Mesothelial cell of epicardium (in vitro differentiated cells): Measurements from ENCODE around the gene MOB3A. TPM values are rescaled to one million over a fixed set of nuclear protein-coding genes. Genes with fewer than 3 reads are reported as not detected.

Source experiments
- DNase-seq, 2 experiments: peaks; one replicate each; pipeline ENCODE4 v3.0.0; 2021; ENCODE audit warnings: low spot score in 2 of 2; ENCODE audit not compliant: unreplicated experiment in 2 of 2
- H3K27ac Mint-ChIP-seq: 2 replicates; pipeline ENCODE4 v1.8.0; 2021; ENCODE audit warnings: mixed read lengths
- H3K27me3 Mint-ChIP-seq: 2 replicates; pipeline ENCODE4 v1.8.0; 2021; ENCODE audit warnings: low read depth, mixed read lengths
- H3K36me3 Mint-ChIP-seq: 2 replicates; pipeline ENCODE4 v1.8.0; 2021; ENCODE audit warnings: mixed read lengths
- H3K4me1 Mint-ChIP-seq: 2 replicates; pipeline ENCODE4 v1.8.0; 2021; ENCODE audit warnings: mixed read lengths
- H3K4me3 Mint-ChIP-seq: 2 replicates; pipeline ENCODE4 v1.8.0; 2021; ENCODE audit warnings: mild to moderate bottlenecking, moderate library complexity, mixed read lengths
- H3K9me3 Mint-ChIP-seq: 2 replicates; pipeline ENCODE4 v1.8.0; 2021; ENCODE audit warnings: mixed read lengths
- CTCF ChIP-seq: fragments of 200-600 bp; sonication (generic); IDR thresholded peaks from one replicate; pipeline ENCODE4 v1.5.0; 2021; ENCODE audit warnings: antibody characterized with exemption; ENCODE audit not compliant: unreplicated experiment
- total RNA-seq: library from RNA; stranded (reverse); gene quantifications from 3 replicates; pipeline ENCODE4 v1.2.1, GENCODE V29; 2021

Gene MOB3A
- total RNA-seq, 1 donor from 2014 or later, result 34.7 TPM

DNA sequence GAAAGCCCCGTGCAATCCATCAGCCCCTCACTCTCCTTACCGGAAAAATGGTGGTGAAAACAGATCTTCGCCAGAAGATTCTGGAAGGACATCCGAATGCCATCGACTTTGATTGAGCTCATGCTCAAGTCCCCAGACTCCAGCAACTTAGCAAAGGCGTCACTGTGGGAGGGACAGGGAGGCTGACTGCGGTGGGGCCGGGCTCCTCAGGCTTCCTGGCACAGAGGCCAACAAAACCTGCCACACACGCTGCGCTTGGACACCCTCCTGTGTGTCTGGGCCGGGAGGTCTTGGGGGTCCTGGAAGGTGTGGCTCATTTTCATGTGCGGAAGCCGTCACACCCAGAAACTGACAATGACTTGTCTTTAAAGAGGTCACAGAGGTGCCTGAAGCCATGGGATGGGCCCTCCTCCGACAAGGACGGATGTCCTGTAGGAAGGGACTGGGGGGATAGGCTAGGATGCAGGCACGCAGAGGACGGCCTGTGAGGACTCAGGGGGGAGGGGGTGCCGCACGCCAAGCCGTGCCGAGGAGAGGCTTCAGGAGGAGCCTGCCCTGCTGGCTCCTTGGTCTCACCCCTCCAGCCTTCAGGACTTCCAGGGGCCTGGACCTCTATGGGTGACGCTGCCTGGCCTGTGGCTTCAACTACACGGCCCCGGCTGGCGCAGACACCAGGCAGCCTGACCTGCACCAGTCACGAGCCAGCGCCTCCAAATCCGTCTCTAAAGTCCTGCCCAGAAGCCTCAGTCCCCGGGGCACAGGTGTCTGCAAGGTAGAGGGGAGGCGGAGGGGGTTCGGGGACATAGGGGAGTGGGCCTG is 13.1 kb upstream of the MOB3A start:
- no peak for DNase-seq
- peaks cover 52% of the 10 kb centered on the region for H3K36me3 Mint-ChIP-seq
- TF ChIP-seq CTCF, result no peak
- H3K27ac Mint-ChIP-seq, result no peak overlapping the region
- H3K4me3 Mint-ChIP-seq, result no peak overlapping the region
- H3K9me3 Mint-ChIP-seq, result no peaks in the 10 kb centered on the region
- no peaks in the 10 kb centered on the region for H3K4me1 Mint-ChIP-seq
- no peaks in the 10 kb centered on the region for H3K27me3 Mint-ChIP-seq

DNA sequence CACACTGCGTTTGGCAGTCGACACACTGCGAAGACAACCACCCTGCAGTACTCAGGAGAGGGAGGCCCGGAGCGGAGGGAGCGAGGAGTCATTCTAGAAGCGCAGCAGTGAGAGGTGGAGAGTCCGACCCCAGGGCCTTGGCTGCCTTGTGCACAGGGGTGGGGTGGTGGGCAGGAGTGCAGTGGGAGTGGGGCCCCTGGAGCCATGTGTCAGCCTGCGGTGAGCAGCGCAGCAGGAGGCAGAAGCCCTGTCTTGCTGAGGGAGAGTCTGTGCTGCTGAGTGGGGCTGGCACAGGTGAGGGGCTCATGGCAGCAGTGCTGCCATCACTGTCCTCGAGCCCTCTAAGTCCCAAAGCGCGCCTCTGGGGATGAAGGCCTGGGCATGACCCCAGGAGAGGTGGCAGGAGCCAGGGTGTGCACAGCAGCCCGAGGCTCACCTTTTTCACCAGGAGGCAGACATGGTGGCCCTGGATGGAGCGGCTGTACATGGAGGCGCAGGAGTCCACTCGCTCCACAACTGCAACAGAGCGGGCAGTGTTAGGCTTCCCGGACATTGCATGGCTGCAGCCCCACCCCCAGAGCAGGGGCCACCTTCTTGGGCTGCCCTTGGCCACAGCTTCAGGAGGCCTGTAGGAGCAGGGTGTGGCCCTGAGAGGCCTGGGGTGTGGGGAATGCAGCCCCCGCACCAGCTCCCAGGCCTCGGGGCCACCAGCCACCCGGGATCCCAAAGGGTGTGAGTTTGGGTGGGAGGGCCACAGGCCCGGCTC is 12.3 kb upstream of the MOB3A start:
- peaks cover 55% of the 10 kb centered on the region for H3K36me3 Mint-ChIP-seq
- H3K4me1 Mint-ChIP-seq, result no peaks in the 10 kb centered on the region
- H3K4me3 Mint-ChIP-seq, result no peak overlapping the region
- no peak overlapping the region for H3K27ac Mint-ChIP-seq
- no peaks in the 10 kb centered on the region for H3K27me3 Mint-ChIP-seq
- DNase-seq, result no peak
- H3K9me3 Mint-ChIP-seq, result no peaks in the 10 kb centered on the region
- TF ChIP-seq CTCF, result no peak

GRCh38 chr19:2103045-2103707 is 7.0 kb upstream of the MOB3A start:
- Mint-ChIP-seq H3K4me3 (no peak overlapping the region), H3K4me1 (no peaks in the 10 kb centered on the region), H3K36me3 (peaks cover 45% of the 10 kb centered on the region), H3K27ac (no peak overlapping the region), H3K9me3 (no peaks in the 10 kb centered on the region), H3K27me3 (no peaks in the 10 kb centered on the region)
- no peak for TF ChIP-seq CTCF
- no peak for DNase-seq

DNA sequence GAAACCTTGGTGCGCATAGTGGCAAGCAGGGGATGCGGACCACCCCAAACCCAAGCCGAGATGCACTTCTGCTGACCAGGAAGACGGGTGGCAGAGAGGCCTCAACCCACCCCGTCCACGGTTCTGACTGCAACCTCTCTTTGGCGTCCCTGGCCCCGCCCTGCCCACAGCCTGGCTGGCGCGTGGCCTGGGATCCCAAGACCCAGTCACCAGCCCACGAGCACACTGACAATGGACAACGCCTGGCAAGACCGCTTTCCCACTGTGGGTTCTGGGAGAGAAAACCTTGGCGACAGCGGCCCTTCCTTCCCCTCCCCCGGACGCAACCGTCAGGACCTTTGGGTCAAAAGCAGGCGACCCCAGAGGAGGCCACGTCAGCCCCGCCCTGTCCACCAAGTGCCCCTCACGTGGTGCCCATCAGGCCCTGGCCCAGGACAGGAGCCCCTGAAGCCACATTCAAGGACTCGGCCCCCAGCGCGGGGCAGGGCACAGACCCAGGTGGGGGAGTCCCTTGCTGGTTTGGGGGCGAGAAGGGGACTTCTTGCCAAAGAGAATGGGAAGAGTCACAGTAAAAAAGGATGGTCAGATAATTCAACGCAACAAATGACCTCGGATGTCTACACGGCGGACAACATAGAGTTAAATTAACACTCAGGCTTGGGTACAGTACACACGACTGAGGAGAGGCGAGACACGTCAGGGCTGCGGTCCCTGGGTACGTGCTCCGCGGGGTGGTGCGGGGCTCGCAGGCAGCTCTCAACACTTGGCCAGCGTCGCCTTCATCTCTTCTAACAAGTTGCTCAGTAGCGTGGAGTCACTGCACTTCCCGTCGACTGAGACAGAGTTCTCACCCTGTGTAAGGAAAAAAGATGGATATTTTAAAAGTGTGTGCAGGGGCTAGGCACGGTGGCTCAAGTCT is 5.5 kb upstream of the MOB3A start:
- H3K27me3 Mint-ChIP-seq, result no peaks in the 10 kb centered on the region
- no peak for TF ChIP-seq CTCF
- no peak for DNase-seq
- H3K4me1 Mint-ChIP-seq, result peaks cover 2% of the 10 kb centered on the region
- H3K9me3 Mint-ChIP-seq, result no peaks in the 10 kb centered on the region
- no peak overlapping the region for H3K4me3 Mint-ChIP-seq
- H3K27ac Mint-ChIP-seq, result no peak overlapping the region
- H3K36me3 Mint-ChIP-seq, result peaks cover 34% of the 10 kb centered on the region

- H3K4me3 Mint-ChIP-seq, result no peak overlapping the region
- H3K36me3 Mint-ChIP-seq, result peaks cover 24% of the 10 kb centered on the region
- H3K4me1 Mint-ChIP-seq, result peaks cover 5% of the 10 kb centered on the region
- no peak overlapping the region for H3K27ac Mint-ChIP-seq
- H3K27me3 Mint-ChIP-seq, result no peaks in the 10 kb centered on the region
- H3K9me3 Mint-ChIP-seq, result no peaks in the 10 kb centered on the region
- no peak for TF ChIP-seq CTCF
- DNase-seq, result no peak
Observed at GRCh38 chr19:2100719-2101061, 4.6 kb upstream of the MOB3A start.
